LNCaP clone FGC (cell line): ENCODE results near the gene EPHA3.

Experiments
- DNase-seq: peaks from one replicate; pipeline ENCODE4 v3.0.0-alpha.2; 2011; ENCODE audit warnings: low read depth
- H3K4me3 ChIP-seq: 2 replicates; pipeline ENCODE4 v1.5.1; 2011; ENCODE audit warnings: mild to moderate bottlenecking, low read depth, low read length, control low read depth
- CTCF ChIP-seq: IDR thresholded peaks from 2 replicates; pipeline ENCODE4 v1.5.1; 2012; ENCODE audit warnings: mild to moderate bottlenecking; ENCODE audit not compliant: control insufficient read depth, insufficient read depth; ENCODE audit errors: extremely low read depth

Gene EPHA3

GRCh38 chr3:89238846-89239245 lies 131.4 kb downstream of the EPHA3 start:
- TF ChIP-seq CTCF: no peak
- no peak for DNase-seq
- H3K4me3 ChIP-seq: no peak overlapping the region

DNA sequence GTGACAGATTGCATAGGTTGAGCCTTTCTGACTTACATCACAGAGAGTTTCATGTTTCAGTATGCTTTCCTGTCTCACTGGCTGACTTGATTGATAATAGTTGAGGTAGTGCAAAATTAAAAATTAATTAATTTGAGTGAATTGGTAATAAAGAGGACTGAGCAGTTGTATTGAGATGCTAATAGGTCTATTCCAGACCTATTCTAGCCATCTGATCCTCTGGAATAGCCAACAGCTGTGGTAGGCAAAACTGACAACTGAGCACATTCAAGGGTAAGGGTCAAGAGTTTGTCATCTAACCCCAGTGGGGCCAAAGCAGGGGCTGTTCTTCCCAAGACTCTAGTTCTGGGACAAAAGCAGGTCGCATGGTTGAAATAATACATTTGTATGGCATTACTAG lies 132.4 kb downstream of the EPHA3 start:
- no peak for DNase-seq
- no peak overlapping the region for H3K4me3 ChIP-seq
- TF ChIP-seq CTCF: no peak

DNA sequence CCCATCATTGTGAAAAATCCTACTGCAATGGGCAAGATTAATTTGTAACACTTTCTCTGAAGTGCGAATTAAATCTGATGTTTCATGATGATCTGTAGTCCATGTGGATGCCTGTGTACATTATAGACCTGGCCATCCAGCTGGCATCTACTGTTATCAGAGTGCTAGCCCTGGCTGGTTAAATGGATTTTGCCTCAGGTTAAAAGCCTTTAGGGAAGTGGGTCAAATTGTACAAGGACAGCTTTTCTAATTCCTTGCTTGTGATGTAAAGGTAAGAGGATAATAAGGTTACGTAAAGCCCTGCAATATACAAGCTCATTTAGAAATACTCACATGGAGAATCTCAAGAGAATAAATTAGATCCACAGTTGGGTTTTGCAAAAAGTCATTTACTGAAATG lies 138.2 kb downstream of the EPHA3 start:
- no peak for TF ChIP-seq CTCF
- no peak for DNase-seq
- no peak overlapping the region for H3K4me3 ChIP-seq

- DNase-seq: no peak
- TF ChIP-seq CTCF: 0 out of 2 replicates have a peak, but pooled peaks have one; percentile 13
- H3K4me3 ChIP-seq: no peak overlapping the region
Observed at GRCh38 chr3:89246326-89246725, 138.9 kb downstream of the EPHA3 start.

- DNase-seq: no peak
- no peak for TF ChIP-seq CTCF
- no peak overlapping the region for H3K4me3 ChIP-seq
Observed at GRCh38 chr3:89250742-89251141, 143.3 kb downstream of the EPHA3 start.

- no peak overlapping the region for H3K4me3 ChIP-seq
- no peak for DNase-seq
- TF ChIP-seq CTCF: no peak
Observed at GRCh38 chr3:89252016-89252415, 144.6 kb downstream of the EPHA3 start.

- TF ChIP-seq CTCF: no peak
- no peak overlapping the region for H3K4me3 ChIP-seq
- no peak for DNase-seq
Observed at GRCh38 chr3:89252860-89253259, 145.4 kb downstream of the EPHA3 start.
